ENCODE results near the gene BACE1-AS.

Gene BACE1-AS

GRCh38 chr11:117332843-117333242 lies 41.7 kb downstream of the BACE1-AS start:
- FAIRE-seq: no peak
- TF ChIP-seq POLR2AphosphoS5 (IDR thresholded peaks at IDR 0.05; ENCODE audit: low read depth, low read length) (no peak), POU2F2 (IDR thresholded peaks at IDR 0.05; ENCODE audit: low read depth, low read length) (no peak), SPI1 (IDR thresholded peaks at IDR 0.05; ENCODE audit: low read depth, low read length) (no peak), POLR2A (IDR thresholded peaks at IDR 0.05; ENCODE audit: low read depth, low read length) (no peak), PAX5 (IDR thresholded peaks at IDR 0.05; ENCODE audit: insufficient read depth, low read length, severe bottlenecking) (no peak)

GRCh38 chr11:117333917-117334316 lies 42.8 kb downstream of the BACE1-AS start:
- TF ChIP-seq TAF1 (IDR thresholded peaks at IDR 0.05; ENCODE audit: low read depth, low read length) (no peak), POLR2AphosphoS5 (IDR thresholded peaks at IDR 0.05; ENCODE audit: low read depth, low read length) (no peak), PAX5 (IDR thresholded peaks at IDR 0.05; ENCODE audit: insufficient read depth, low read length, severe bottlenecking) (no peak), POLR2A (IDR thresholded peaks at IDR 0.05; ENCODE audit: low read depth, low read length) (no peak), POU2F2 (IDR thresholded peaks at IDR 0.05; ENCODE audit: low read depth, low read length) (no peak), SPI1 (IDR thresholded peaks at IDR 0.05; ENCODE audit: low read depth, low read length) (no peak)
- DNase-seq (ENCODE audit: insufficient read length, low spot score): no peak
- peak; percentile 23 for FAIRE-seq

More at GRCh38 chr11:117332843-117333242, 41.7 kb downstream of the BACE1-AS start:
- no peak for DNase-seq (ENCODE audit: insufficient read length, low spot score)

GRCh38 chr11:117334896-117335295 lies 43.8 kb downstream of the BACE1-AS start:
- TF ChIP-seq SPI1 (IDR thresholded peaks at IDR 0.05; ENCODE audit: low read depth, low read length) (no peak), PAX5 (IDR thresholded peaks at IDR 0.05; ENCODE audit: insufficient read depth, low read length, severe bottlenecking) (no peak), POU2F2 (IDR thresholded peaks at IDR 0.05; ENCODE audit: low read depth, low read length) (no peak), POLR2AphosphoS5 (IDR thresholded peaks at IDR 0.05; ENCODE audit: low read depth, low read length) (no peak), POLR2A (IDR thresholded peaks at IDR 0.05; ENCODE audit: low read depth, low read length) (no peak), TAF1 (IDR thresholded peaks at IDR 0.05; ENCODE audit: low read depth, low read length) (no peak)
- DNase-seq (ENCODE audit: insufficient read length, low spot score) (no peak), FAIRE-seq (no peak)

- FAIRE-seq: peak; percentile 23
- TF ChIP-seq POLR2AphosphoS5 (IDR thresholded peaks at IDR 0.05; ENCODE audit: low read depth, low read length) (no peak), SPI1 (IDR thresholded peaks at IDR 0.05; ENCODE audit: low read depth, low read length) (no peak), POLR2A (IDR thresholded peaks at IDR 0.05; ENCODE audit: low read depth, low read length) (no peak), PAX5 (IDR thresholded peaks at IDR 0.05; ENCODE audit: insufficient read depth, low read length, severe bottlenecking) (no peak), TAF1 (IDR thresholded peaks at IDR 0.05; ENCODE audit: low read depth, low read length) (no peak), POU2F2 (IDR thresholded peaks at IDR 0.05; ENCODE audit: low read depth, low read length) (no peak)
- no peak for DNase-seq (ENCODE audit: insufficient read length, low spot score)
These were observed 44.3 kb downstream of the BACE1-AS start for GRCh38 chr11:117335399-117335798.

- DNase-seq (ENCODE audit: insufficient read length, low spot score): no peak
- FAIRE-seq: no peak
- TF ChIP-seq POLR2A (IDR thresholded peaks at IDR 0.05; ENCODE audit: low read depth, low read length): no peak
- no peak for TF ChIP-seq SPI1 (IDR thresholded peaks at IDR 0.05; ENCODE audit: low read depth, low read length)
- TF ChIP-seq TAF1 (IDR thresholded peaks at IDR 0.05; ENCODE audit: low read depth, low read length): no peak
- TF ChIP-seq POLR2AphosphoS5 (IDR thresholded peaks at IDR 0.05; ENCODE audit: low read depth, low read length): no peak
- no peak for TF ChIP-seq PAX5 (IDR thresholded peaks at IDR 0.05; ENCODE audit: insufficient read depth, low read length, severe bottlenecking)
- no peak for TF ChIP-seq POU2F2 (IDR thresholded peaks at IDR 0.05; ENCODE audit: low read depth, low read length)
These were observed 45.9 kb downstream of the BACE1-AS start for GRCh38 chr11:117337076-117337475.
